DMS79 (cell line): ENCODE results near the gene VIPR2.

Experiments used
- DNase-seq: peaks from one replicate; lab custom pipeline; 2025; lab: John Stamatoyannopoulos, UW

The VIPR2 gene

GRCh38 chr7:159066816-159067575, 77.7 kb downstream of the VIPR2 start:
- DNase-seq = no peak

- no peak for DNase-seq
Observed at GRCh38 chr7:159065852-159066480, 78.7 kb downstream of the VIPR2 start.

GRCh38 chr7:159064816-159065510, 79.7 kb downstream of the VIPR2 start:
- DNase-seq = no peak

- DNase-seq = no peak
Observed at GRCh38 chr7:159064121-159064815, 80.4 kb downstream of the VIPR2 start.

- DNase-seq = no peak
Observed at GRCh38 chr7:159063046-159063840, 81.4 kb downstream of the VIPR2 start.

GRCh38 chr7:159062569-159062968, 82.1 kb downstream of the VIPR2 start:
- DNase-seq = no peak

- DNase-seq = no peak
Observed at GRCh38 chr7:159061674-159062212, 82.9 kb downstream of the VIPR2 start.

GRCh38 chr7:159061209-159061608, 83.5 kb downstream of the VIPR2 start:
- no peak for DNase-seq

- no peak for DNase-seq
Observed at GRCh38 chr7:159060440-159060839, 84.2 kb downstream of the VIPR2 start.

GRCh38 chr7:159059629-159060028, 85.0 kb downstream of the VIPR2 start:
- no peak for DNase-seq

- DNase-seq = no peak
Observed at GRCh38 chr7:159057647-159058046, 87.0 kb downstream of the VIPR2 start.

- no peak for DNase-seq
Observed at GRCh38 chr7:159056737-159057136, 87.9 kb downstream of the VIPR2 start.

GRCh38 chr7:159051916-159052315, 92.8 kb downstream of the VIPR2 start:
- no peak for DNase-seq

- DNase-seq = no peak
Observed at GRCh38 chr7:159050704-159051103, 94.0 kb downstream of the VIPR2 start.

- DNase-seq = no peak
Observed at GRCh38 chr7:159049266-159050025, 95.2 kb downstream of the VIPR2 start.

- DNase-seq = no peak
Observed at GRCh38 chr7:159048656-159049055, 96.0 kb downstream of the VIPR2 start.

- DNase-seq = no peak
Observed at GRCh38 chr7:159047536-159047935, 97.1 kb downstream of the VIPR2 start.

- DNase-seq = no peak
Observed at GRCh38 chr7:159046300-159046699, 98.4 kb downstream of the VIPR2 start.

GRCh38 chr7:159045839-159046238, 98.8 kb downstream of the VIPR2 start:
- DNase-seq = no peak

GRCh38 chr7:159042581-159043101, 102.0 kb downstream of the VIPR2 start:
- DNase-seq = no peak
